Uterus (tissue), 4 donors: ENCODE data around the gene APOA1. TPM values are rescaled to one million over a fixed set of nuclear protein-coding genes. Genes with fewer than 3 reads are reported as not detected.

Experiments
- DNase-seq, 2 donors: peaks; one replicate each; pipeline ENCODE4 v3.0.0-alpha.2; 2019 to 2020
- H3K27ac ChIP-seq, 2 donors: fragments of 200-600 bp; sonication (generic); 1 replicate in 1 of 2; 2 replicates in 1 of 2; pipeline ENCODE4 v1.5.1; 2016 to 2018
- H3K27me3 ChIP-seq, 2 donors: fragments of 200-600 bp; sonication (generic); one replicate each; pipeline ENCODE4 v1.5.1; 2018 to 2019; ENCODE audit warnings: control low read depth in 1 of 2
- H3K36me3 ChIP-seq, 2 donors: fragments of 200-600 bp; sonication (generic); one replicate each; pipeline ENCODE4 v1.5.1; 2019; ENCODE audit warnings: control low read depth in 1 of 2
- H3K4me1 ChIP-seq, 2 donors: fragments of 200-600 bp; sonication (generic); one replicate each; pipeline ENCODE4 v1.5.1; 2018 to 2019; ENCODE audit warnings: control low read depth in 1 of 2
- H3K4me3 ChIP-seq, 2 donors: fragments of 200-600 bp; sonication (generic); 1 replicate in 1 of 2; 2 replicates in 1 of 2; pipeline ENCODE4 v1.5.1; 2018 to 2019; ENCODE audit warnings: mild to moderate bottlenecking in 1 of 2
- H3K9me3 ChIP-seq, 2 donors: fragments of 200-600 bp; sonication (generic); one replicate each; pipeline ENCODE4 v1.5.1; 2019; ENCODE audit warnings: control low read depth in 1 of 2
- CTCF ChIP-seq, 4 experiments: fragments of 200-600 bp in 2 of 4; fragments of 450-650 bp in 2 of 4; sonication (generic) in 2 of 4; IDR thresholded peaks; one replicate each; pipeline ENCODE4 v1.5.1; 2016 to 2019; ENCODE audit warnings: antibody characterized with exemption in 4 of 4, mild to moderate bottlenecking in 2 of 4, moderate library complexity in 1 of 4
- POLR2A ChIP-seq, 2 donors: fragments of 450-650 bp; IDR thresholded peaks; one replicate each; pipeline ENCODE4 v1.6.1; 2016; ENCODE audit warnings: antibody characterized with exemption in 2 of 2, mild to moderate bottlenecking in 1 of 2, moderate library complexity in 1 of 2
- intact Hi-C: fragments of 100-400 bp; cut with DNase I; formaldehyde crosslinking; loops from one replicate; pipeline ENCODE4 v1.15.1; 2023; ENCODE audit warnings: low total_unique reads
- total RNA-seq, 4 donors: library from RNA; depleted of rRNA in 3 of 4; stranded (reverse); fragments of >200 nt in 3 of 4; gene quantifications; one replicate each; pipeline versions ENCODE4 v1.1.0 to v1.2.4, GENCODE V29; 2014 to 2023
- donor health status: DM: yes; HTN: yes; CAD: no.

Gene APOA1
- total RNA-seq, 4 donors from 2014 or later: 2.2 to 3.5 TPM; not detected in 2

- TF ChIP-seq POLR2A (IDR thresholded peaks at IDR 0.05) (no peak), CTCF (IDR thresholded peaks at IDR 0.05) (no peak)
- Histone ChIP-seq H3K4me1 (no peaks in the 10 kb centered on the region), H3K9me3 (no peaks in the 10 kb centered on the region), H3K27ac (no peak overlapping the region), H3K36me3 (no peaks in the 10 kb centered on the region), H3K27me3 (no peaks in the 10 kb centered on the region), H3K4me3 (no peak overlapping the region)
- no peak for DNase-seq
- intact Hi-C loops: loop anchor here (10.0 kb wide), 1 partner anchor 431 kb away; no protein-coding TSS in a partner anchor
Measured at GRCh38 chr11:116793772-116794097, 43.7 kb downstream of the APOA1 start.

- DNase-seq: no peak
- no peak for TF ChIP-seq POLR2A (IDR thresholded peaks at IDR 0.05)
- no peak for TF ChIP-seq CTCF (IDR thresholded peaks at IDR 0.05)
- Histone ChIP-seq H3K36me3 (no peaks in the 10 kb centered on the region), H3K4me1 (no peaks in the 10 kb centered on the region), H3K27me3 (no peaks in the 10 kb centered on the region), H3K27ac (no peak overlapping the region), H3K4me3 (no peak overlapping the region), H3K9me3 (no peaks in the 10 kb centered on the region)
- intact Hi-C loops: loop anchor here (10.0 kb wide), 1 partner anchor 432 kb away; no protein-coding TSS in a partner anchor
Measured at GRCh38 chr11:116792869-116793771, 44.3 kb downstream of the APOA1 start.

- DNase-seq: no peak
- Histone ChIP-seq H3K4me1 (no peaks in the 10 kb centered on the region), H3K36me3 (no peaks in the 10 kb centered on the region), H3K4me3 (no peak overlapping the region), H3K27ac (no peak overlapping the region), H3K9me3 (no peaks in the 10 kb centered on the region), H3K27me3 (no peaks in the 10 kb centered on the region)
- intact Hi-C loops: loop anchor here (10.0 kb wide), 1 partner anchor 432 kb away; no protein-coding TSS in a partner anchor
- TF ChIP-seq POLR2A (IDR thresholded peaks at IDR 0.05) (no peak), CTCF (IDR thresholded peaks at IDR 0.05) (no peak)
Measured at GRCh38 chr11:116792144-116792868, 45.1 kb downstream of the APOA1 start.

- Histone ChIP-seq H3K27me3 (no peaks in the 10 kb centered on the region), H3K4me1 (peaks cover 4% of the 10 kb centered on the region in 2 donors), H3K36me3 (no peaks in the 10 kb centered on the region), H3K27ac (no peak within 1 kb of the TSS), H3K4me3 (no peak within 1 kb of the TSS), H3K9me3 (no peaks in the 10 kb centered on the region)
- DNase-seq: no peak
- TF ChIP-seq CTCF (IDR thresholded peaks at IDR 0.05) (no peak), POLR2A (IDR thresholded peaks at IDR 0.05) (no peak)
- intact Hi-C loops: loop anchor here (10.0 kb wide), 1 partner anchor 433 kb away; no protein-coding TSS in a partner anchor
Measured at GRCh38 chr11:116791813-116792143, 45.6 kb downstream of the APOA1 start, which contains the start of gene APOA5. Gene APOA5 (minus strand): TSS chr11:116791879. CDS start chr11:116791860, 19 bp downstream.
